Activated CD8-positive, alpha-beta memory T cell treated with anti-CD3 and anti-CD28 coated beads for 1 hour (primary cell): ENCODE results near the gene SLC15A2.
"Not testable (repeated sequence)": the region's sequence is repeated elsewhere in the genome, so short reads cannot be mapped to it uniquely, and the experiment has no call there.

Experiments
- DNase-seq, 2 donors: peaks; one replicate each; pipeline ENCODE4 v3.0.0-alpha.2; 2020; ENCODE audit warnings: low read depth in 1 of 2; ENCODE audit errors: extremely low read depth in 1 of 2

The SLC15A2 gene, protein sequence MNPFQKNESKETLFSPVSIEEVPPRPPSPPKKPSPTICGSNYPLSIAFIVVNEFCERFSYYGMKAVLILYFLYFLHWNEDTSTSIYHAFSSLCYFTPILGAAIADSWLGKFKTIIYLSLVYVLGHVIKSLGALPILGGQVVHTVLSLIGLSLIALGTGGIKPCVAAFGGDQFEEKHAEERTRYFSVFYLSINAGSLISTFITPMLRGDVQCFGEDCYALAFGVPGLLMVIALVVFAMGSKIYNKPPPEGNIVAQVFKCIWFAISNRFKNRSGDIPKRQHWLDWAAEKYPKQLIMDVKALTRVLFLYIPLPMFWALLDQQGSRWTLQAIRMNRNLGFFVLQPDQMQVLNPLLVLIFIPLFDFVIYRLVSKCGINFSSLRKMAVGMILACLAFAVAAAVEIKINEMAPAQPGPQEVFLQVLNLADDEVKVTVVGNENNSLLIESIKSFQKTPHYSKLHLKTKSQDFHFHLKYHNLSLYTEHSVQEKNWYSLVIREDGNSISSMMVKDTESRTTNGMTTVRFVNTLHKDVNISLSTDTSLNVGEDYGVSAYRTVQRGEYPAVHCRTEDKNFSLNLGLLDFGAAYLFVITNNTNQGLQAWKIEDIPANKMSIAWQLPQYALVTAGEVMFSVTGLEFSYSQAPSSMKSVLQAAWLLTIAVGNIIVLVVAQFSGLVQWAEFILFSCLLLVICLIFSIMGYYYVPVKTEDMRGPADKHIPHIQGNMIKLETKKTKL

DNA sequence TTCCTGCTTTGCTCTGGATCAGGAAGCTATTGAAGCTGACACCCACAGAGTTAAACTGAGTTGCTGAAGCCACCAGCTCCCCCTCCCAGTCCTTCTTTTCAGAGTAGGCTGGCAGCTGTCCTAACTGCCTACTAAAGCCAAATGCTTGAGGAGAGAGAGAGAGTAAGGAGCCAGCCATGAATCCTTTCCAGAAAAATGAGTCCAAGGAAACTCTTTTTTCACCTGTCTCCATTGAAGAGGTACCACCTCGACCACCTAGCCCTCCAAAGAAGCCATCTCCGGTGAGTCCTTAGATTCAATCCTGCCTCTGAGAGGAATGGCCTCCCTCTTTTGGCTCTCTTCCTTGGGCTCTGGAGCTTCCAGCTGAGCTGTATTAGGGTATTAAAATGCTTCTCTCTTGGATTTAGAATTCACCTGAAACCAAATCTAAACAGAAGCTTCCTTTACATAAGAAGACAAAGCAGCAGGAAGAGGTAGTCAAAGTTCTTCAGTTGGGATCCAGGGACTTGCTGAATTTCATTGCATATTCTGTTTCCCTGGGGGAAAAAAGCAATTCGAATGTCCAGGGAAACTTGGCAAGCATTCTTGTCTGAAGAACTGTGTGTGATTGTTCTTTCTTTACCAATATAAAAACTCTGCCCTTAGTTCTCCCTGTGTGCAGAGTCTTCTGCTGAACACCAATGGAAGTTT lies at the start of gene SLC15A2:
Gene SLC15A2, plus strand, starts transcription at position 101 of the 690 bp plus-strand sequence. Its CDS starts 76 bp downstream, at position 177.
- DNase-seq, result no peak

DNA sequence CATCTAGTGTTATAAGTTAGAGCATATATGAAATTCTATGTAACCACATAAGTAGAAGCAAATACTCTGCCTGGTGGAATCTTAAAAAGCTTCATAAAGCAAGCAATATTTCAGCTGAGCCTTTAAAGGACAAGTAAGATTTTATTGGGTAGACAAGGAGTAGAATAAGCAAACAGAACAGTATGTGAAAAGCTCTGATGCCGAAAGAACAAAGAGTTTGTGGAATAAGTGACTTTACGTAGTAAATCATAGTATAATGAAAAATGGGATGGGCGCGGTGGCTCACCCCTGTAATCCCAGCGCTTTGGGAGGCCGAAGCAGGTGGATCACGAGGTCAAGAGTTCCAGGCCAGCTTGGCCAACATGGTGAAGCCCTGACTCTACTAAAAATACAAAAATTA lies 49.3 kb upstream of the SLC15A2 start:
- DNase-seq, result no peak

- DNase-seq, result no peak
Measured at GRCh38 chr3:121852256-121852655, 41.9 kb upstream of the SLC15A2 start.

DNA sequence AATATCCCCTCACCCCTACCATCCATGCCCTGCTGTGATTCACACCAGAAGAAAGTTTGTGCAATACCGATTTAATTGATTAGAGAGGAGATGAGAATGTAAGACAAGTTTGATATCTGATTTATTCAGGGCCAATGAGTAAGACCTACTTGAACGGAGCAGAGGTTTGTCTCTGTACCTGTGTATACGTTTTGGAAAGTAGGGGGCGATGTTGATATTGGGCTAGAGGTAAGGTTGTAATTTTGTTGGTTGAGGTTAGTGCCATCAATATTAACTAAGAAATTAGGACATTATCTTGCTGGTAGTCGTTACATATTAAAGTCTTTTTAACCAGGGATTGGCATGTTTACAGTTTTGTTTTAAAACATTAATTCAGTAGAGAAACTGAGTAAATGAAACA lies 38.6 kb upstream of the SLC15A2 start:
- no peak for DNase-seq

GRCh38 chr3:121857778-121858177 lies 36.4 kb upstream of the SLC15A2 start:
- not testable (repeated sequence) for DNase-seq

GRCh38 chr3:121863247-121863646 lies 31.0 kb upstream of the SLC15A2 start:
- DNase-seq, result not testable (repeated sequence)

DNA sequence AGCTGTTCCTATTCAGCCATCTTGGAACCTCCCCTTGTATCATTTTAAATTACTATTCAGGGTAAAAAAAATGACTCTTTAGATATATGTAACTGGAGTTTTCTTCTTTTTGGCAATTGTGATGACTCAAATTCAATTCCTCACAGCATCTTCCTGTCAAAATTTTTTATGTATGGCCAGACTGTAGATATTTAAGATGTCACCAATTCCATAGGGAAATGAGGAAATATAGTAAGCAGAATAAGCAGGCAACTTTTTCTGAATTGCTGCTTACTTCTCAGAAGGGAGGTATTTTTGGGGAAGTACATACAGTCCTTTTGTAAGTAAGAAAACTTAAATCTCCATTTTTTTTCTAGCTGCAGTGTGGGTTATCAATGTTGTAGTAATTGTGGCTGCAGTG lies 30.4 kb upstream of the SLC15A2 start:
- no peak for DNase-seq

GRCh38 chr3:121869736-121870135 lies 24.5 kb upstream of the SLC15A2 start:
- no peak for DNase-seq

DNA sequence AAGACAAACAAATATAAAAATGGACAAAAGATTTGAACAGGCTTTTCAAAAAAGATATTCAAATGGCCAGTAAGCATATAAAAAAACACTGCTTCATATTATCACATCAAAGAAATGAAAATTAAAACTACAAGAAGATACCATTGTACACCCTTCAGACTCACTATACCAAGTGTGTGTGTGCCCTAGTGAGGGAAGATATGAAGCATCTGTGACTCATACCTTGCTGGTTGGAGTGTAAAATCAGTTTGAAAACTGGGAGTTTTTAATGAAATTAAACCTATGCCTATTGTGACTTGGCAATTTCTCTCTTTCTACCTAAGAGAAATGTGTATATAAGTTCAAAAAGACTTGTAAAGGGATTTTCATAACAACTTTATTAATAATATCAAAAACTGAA lies 23.5 kb upstream of the SLC15A2 start:
- DNase-seq, result no peak

- DNase-seq, result no peak
Measured at GRCh38 chr3:121871430-121871829, 22.8 kb upstream of the SLC15A2 start.

GRCh38 chr3:121878411-121878810 lies 15.8 kb upstream of the SLC15A2 start:
- DNase-seq, result no peak

DNA sequence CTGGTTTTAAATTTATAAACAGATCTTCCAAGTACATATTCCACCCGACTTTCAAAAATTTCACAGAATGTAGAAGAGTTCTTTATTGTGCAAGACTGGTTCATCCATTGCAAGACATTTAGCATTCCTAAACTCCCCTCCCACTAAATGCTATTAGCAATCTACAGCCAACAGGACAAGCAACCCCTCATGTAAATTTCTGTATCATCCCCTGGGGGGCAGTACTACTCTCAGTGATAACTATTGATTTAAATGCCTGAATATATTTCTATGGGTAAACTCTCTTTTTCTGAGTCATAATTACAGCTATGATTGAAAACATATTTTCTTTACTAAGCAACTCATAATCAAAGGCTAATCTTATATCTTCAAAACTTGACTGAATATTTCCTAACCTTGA lies 10.7 kb upstream of the SLC15A2 start:
- DNase-seq, result no peak

DNA sequence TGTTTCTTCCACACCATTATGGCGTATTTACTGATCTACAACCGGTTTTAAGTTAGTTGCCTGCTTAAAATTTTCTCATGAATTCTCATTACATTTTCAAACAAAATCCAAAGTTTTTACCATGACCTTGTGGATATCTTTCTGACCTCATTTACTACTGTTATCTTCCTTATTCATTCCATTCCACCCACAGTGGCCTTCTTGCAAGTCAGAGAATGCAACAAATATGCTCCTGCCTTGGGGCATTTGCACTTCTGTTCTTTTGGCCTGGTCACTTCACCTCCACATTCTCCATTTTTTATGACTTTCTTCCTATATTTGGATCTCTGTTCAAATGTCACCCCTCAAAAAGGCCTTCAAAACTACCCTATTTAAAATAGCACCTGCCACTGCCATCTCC lies 8.8 kb upstream of the SLC15A2 start:
- no peak for DNase-seq

DNA sequence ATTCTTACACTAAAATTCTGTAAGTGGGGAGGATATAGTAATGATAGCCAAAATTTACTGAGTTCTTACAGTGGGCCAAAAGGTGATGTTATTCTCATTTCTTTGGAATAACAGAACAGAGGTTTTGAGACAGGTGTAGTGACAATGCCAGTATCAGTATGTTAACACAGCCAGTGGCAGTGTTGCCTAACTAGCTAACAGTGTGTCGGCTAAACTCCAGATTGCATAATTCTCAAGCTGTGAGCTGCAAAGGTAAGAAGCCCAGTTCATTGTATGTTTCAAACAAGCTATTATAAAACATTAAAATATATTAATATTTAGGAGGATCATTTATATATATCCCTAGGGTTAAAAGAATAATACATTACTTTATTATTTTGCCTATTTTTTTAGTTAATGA lies 920 bp downstream of the SLC15A2 start:
- DNase-seq, result no peak

DNA sequence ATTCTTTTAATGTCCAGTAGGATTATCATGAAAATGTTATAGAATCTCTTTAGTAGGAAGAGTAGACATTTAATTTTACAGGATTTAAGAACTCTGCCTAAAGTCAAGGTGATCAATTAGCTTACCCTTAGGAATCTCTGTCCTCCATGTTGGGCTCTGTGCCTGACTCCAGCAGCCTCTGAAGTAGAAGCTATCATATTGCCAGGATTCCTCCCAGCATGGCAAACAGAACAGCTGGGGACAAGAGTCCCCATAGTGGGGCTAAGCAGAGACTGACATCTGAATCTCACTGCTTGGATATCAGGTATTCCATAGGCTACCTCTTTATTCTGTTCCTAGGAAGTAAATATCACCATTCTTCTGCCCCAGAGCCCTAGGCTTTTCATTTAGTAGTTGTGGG lies 1.5 kb downstream of the SLC15A2 start:
- no peak for DNase-seq

- no peak for DNase-seq
Measured at GRCh38 chr3:121896823-121897222, 2.6 kb downstream of the SLC15A2 start.

- DNase-seq, result no peak
Measured at GRCh38 chr3:121897296-121897695, 3.1 kb downstream of the SLC15A2 start.

DNA sequence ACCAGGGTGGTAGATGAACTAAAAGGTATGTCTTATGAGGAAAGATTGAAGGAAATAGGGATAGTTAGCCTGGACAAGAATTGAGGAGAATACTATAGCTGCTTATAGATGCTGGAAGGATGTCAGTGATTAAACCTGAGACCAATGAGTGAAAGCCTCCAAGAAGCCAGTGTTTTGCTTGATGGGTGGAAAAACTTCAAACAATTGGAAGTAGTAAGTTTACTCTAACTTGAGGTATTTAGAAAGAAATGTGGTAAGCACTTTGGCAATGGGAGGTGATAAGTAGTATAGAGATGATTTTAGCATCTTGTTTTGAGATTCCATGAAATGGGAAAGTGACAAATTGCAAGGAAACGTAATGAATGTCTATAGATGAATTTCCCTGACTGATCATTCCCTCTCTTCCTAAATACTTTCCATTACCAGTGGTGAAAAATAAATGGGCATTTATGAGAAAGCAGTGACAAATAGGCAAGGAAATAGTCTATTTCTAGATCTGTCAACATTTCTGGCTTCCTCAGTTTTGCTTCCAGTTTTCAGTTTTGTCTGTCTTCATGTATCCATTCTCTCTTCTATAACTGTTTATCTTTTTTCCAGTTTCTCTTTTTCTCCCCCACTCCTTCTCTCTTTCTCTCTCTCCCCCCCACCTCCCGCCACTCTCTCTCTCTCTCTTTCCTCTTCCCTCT lies 19.2 kb downstream of the SLC15A2 start:
- no peak for DNase-seq

DNA sequence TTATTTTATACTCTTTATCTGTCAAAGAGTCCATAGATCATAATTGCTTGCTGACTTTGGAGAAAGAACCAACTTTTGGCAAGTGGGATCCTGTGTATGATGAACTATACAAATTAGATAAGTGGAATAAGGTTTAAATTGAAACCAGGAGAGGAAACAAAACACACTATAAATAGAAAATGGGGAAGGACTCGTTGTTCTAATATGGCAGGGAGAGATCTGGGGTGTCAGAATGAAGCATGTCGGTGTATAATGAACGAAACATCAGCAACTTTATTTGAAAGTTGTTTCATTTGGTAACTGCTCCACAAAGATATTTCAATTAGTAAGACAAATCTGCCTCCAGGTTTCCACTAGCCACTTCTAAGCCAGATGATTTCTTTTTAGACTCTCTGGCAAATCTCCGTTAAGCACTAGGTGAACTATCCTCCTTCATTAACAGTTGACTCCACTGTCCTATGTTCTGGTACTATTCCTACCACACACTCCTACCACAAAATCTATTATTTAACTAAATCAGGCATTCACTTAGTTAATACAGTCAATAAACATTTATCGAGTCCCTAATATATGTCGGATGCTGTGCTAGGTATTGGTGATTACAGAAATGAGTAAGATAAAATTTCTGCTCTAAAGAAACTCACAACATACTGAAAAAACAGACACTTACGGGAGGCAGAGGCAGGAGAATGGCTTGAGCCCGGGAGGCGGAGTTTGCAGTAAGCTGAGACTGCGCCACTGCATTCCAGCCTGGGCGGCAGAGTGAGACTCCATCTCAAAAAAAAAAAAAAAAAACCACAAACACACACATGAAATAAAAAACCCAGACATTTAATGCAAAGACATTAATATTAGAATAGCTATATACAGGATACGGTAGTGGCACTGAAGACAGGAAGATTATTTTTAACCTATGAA lies 20.1 kb downstream of the SLC15A2 start:
- no peak for DNase-seq

DNA sequence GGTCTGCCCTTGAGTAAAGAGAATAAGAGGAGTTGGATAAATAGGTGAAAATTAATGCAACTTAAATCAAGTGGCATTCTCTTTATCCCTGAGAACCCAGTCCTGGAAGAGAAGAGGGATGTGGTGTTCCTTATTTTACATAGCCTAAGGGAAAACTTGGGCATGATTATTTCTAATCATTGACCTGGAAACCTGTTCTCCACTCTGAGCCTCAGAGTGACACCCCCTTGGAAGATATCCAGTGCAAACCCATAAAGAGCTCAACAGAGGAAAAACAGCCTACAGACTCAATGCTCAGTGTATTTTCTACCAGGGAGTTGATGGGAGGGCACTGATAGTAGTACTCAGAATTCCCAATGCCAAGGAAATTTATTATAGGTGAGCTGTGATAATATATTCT lies 22.0 kb downstream of the SLC15A2 start:
- no peak for DNase-seq
